SW 1271 (cell line): ENCODE results near the gene COPS3.

ENCODE experiments used
- DNase-seq, 2 experiments: peaks; one replicate each; lab custom pipeline; 2025; lab: John Stamatoyannopoulos, UW

The COPS3 gene

DNA sequence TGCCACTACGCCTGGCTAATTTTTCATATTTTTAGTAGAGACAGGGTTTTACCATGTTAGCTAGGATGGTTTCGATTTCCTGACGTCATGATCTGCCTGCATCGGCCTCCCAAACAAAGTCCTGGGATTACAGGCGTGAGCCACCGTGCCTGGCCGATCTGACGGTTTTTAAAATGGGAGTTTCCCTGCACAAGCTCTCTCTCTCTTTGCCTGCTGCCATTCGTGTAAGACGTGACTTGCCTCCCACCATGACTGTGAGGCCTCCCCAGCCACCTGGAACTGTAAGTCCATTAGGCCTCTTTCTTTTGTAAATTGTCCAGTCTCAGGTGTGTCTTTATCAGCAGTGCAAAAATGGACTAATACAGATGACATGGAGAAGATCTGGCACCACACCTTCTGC lies 39.4 kb downstream of the COPS3 start:
- no peak for DNase-seq

DNA sequence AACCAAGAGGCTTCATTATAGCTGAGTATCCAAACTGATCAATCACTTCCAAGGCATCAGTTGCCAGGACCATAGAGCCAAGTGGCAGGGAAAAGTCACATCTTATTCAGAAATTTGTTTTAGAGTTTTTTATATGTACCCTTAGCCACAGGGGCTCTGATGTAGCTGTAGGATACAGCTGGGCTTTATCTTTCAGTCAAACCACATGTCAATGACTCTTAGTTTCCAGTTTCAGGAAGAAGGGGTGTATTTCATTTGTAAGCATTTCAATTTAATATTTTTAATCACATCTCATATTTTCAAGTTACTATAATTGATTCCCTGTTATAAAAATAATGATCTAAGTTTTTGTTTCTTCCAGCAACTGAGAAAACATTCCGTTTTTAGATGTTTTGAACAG lies 41.2 kb downstream of the COPS3 start:
- DNase-seq = no peak

DNA sequence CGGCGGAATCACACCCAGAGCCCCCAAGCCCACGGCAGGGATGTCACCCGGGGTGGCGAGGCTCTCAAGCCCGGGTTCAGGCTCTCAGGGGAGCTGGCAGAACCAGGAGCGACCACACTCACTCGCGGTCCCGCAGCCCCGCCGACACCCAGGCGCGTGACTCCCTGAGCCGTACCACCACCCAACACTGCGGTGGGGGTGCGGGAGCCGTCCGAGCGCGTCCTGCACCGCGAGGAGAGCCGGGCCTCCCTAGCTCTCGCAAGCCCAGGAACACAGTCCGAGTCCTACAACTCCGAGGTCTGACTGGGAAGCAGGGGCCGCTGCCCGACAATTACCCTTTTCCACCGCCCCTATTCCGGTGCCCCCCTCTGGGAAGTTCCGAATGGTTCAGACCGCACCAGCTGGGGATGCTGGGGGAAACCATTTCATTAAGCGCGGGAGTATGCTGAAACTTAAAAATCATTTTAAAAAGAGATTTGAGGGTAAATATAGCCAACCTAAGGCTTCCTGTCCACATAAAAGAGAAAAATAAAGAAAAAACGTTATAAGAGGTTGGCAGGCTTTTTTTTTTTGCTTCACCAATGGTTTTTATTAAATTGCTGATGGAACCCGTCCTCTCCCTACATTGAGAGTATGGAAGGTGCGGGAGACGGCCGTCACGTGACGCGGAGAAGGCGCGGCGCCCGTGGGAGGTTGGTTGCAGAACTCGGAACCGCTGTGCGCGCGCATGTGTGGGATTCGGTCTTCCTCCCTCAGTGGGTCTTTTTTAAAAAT lies 43.8 kb downstream of the COPS3 start, which contains the start of gene FLCN:
FLCN (minus strand) TSS at position 143 of the 774 bp plus-strand sequence. CDS start 9,031 bp downstream, outside the sequence.
- DNase-seq = peak; percentile 90 to 97

DNA sequence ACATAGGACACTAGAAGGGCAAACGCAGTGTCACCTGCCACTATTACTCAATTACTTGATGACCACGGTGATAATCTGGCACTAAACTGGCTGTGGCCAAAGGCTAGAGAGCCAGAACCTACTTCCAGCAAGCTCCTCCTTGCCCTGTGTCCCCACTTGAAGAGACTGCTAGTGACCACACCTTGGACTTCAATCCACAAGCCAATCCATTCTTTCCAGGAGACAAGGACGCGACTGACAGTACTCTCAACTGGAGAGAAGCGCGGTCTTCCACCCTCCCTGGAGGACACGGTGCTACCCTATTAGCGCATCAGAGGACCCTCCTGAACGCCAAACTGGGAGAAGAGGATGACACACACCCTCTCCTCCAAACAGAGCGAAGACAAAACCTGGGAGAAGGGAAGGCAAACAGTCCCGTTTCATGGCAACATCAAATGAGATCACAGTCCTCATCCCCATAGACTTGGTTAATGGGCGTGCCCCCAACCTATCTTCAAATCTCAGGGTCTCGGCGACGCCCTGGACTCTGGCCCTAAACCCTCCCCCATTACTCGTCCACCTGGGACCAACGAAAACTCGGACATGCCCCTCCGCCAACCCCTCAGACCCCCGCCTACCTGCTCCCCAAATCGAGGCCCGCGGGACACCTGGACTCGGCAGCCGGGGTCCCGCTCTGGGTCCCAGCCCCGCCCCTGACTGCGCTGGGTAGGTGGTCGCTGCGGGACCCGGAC lies 44.6 kb downstream of the COPS3 start:
- peak in 1 of 2 experiments; percentile 55 for DNase-seq

DNA sequence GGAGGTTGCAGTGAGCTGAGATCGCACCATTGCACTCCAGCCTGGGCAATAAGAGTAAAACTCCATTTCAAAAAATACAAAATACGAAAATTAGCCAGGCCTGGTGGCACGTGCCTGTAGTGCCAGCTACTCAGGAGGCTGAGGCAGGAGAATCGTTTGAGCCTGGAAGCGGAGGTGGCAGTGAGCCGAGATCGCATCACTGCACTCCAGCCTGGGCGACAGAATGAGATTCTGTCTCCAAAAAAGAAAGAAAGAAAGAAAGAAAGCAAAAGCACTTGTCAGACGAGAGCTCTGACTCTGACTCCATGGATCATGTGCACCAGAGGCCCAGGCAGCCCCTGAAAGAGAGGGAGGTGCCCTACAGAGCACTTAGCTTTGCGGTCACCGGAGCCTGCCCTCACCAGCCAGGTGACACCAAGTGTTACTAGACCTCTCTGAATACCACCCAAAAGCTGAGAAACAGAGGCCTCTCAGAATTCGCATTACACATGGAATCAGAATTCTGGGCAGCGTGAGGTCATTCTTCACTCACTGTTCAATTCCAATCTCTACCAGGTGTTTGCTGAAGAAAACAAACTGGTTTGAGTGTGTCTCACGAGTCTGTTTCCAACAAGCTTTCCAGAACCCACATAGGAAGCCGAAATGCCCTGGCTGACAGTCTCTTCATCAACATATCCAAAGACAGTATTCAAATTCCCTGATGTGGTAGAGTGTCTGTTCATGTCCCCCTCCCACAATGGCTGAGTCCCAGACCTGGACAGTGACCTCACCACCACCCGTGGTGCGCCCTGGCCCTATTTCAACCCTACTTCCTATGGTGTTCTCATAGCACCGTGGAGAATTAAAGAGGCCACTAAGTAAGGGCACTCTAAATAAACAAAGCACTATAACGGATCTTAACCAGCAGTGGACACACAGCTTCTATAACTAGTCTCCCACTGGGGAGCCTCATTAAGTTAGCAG lies 45.6 kb downstream of the COPS3 start:
- no peak for DNase-seq

DNA sequence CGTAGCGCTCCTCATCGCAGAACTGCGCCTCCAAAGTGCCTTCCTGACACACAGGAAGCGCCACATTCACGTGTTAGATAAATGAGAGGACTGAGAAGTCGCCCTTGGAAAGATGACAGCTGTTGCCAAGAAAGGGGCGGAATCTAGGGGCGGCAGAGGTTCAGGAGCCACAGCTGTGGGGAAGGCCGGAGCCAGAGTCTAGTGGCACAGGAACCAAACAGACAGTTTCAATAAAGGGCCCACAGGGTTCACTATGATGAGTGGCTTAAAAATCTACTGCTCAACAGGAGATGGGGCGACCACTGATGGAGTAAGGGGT lies 48.8 kb downstream of the COPS3 start:
- DNase-seq = no peak

DNA sequence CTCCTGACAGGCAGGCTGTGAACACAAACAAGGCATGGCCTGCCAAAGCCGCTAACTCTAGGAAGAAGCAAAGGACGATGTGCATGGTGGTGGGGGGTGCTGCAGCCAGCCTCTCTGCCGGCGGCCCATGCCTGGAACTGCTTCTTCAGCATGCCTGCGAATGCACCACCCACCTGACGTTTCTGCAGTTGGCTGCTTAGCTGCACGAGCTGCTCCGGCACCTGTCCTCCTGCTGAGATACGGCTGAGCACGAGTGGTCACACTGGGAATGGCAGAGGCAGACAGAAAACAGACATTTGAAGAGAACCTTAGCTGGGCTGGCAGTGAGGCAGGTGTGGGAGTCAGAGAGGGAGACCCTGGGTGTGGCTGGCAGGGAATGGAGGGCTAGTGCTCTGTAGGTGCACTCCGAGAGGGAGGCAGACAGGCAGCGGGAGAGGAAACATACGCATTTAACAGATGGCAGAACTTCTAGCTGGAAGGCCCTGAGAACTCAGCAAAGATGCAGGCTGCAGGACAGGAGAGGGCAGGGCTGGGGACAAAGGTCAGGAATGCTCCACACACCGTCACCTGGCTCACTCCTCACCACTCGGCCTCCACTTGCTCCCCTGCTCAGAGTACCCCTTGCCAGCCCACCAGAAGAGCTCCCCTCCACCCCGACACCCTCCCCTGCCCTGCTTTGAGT lies 49.3 kb downstream of the COPS3 start:
- no peak for DNase-seq

DNA sequence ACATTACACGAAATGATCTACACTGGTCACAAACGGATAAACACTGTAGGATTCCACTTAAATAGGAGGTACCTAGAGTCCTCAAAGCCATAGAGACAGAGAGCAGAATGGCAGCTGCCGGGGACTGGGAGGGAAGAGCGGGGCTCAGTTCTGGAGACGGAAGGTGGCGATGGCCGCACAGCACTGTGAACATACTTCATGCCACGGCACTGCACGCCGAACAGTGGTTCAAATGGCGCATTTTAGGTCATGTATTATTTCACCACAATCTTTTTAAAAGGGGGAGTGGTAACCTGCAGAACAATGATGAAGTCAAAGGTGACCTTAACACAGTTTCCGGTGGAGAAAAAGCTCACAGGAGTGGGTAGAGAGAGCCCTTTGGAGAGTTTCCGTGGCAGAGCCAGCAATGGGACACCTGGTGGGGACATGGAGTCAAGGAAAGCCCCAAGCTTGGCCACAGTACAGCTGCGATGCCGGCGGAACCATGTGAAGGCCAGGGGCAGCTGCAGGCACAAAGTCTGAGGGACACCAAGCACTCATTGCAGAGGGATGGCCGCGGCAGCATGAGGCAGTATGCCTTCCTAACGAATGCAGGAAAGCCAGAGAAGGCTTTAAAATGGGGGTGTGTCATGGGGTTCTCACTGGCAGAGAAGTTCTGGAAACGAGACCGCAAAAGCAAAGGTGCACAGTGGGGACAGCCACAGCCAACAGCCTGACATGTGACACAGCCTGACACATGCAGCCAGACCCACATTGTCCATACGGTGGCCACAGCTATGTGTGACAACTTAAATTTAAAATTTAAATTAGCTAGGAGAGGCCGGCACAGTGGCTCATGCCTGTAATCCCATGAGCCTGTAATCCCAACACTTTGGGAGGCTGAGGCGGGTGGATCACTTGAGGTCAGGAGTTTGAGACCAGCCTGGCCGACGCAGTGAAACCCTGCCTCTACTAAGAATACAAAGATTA lies 51.3 kb downstream of the COPS3 start:
- DNase-seq = no peak

DNA sequence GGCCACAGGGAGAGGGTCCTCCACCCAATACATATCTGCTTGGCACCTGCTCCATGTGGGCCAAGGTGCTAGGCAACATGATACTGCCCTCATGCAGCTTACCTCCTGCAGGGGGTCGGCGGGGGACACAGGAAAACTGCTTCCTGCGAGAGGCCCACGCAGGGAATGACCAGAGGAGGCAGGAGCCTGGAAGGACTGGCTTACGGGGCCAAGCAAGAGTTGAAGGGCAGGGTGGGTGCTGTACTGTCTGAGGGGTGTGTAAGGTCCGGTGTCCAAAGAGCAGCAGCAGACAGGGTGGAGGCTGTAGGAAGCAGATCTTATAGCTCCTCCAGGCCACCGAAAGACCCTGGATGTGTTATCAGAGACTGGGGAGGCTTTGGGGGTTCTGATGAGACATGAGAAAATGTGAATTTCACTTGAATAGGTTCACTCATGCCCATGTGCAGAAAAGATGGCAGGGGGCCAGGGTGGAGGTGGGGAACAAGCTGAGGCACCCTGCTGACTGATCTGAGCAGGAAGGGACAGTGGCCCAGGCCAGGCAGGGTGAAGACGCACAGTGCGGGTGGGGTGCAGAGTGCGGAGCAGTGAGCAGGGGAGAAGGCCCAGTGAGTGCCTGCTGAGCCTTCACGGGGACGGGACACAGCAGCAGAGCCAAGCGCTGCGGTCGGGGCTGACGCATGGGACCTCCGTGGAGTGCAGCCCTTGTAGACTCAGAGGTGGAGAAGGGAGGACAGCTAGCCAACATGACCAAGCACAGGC lies 52.3 kb downstream of the COPS3 start:
- DNase-seq = no peak

DNA sequence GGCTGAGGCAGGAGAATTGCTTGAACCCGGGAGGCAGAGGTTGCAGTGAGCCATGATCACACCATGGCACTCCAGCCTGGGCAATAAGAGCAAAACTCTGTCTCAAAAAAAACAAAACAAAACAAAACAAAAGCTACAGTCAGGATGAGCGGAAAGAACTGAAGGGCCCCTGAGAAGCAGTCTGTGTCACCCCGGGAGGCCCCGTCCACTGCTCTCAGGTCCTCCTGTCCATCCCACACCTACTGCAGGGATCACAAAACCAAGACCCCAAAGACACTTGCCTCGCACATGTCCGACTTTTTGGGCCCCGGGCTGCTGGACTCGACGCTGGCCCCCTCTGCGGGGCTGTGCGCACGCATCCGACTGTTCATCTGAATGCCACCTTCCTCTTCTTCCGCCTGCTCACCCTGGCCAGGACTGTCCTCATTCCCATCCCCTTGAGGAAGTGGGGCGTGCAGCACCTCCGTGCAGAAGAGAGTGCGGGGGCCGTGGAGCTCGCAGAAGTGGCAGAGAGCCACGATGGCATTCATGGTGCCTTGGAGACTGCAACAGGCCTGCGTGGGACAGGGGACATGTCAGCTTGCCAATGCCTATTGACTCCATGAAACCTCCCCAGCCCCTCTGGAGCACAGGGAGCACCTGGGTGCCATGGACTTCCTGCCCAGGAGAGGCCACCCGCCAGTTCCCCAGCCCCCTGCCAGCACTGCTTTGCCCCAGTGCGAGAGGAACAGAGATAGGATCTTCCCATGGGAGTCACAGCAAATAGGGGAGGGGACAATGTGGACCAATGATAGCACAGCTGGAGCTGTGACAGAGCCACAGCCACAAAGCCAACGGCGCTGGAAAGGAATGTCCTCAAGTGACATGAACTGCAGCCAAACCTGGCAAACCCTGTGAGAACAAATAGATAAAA lies 53.2 kb downstream of the COPS3 start:
- no peak for DNase-seq

DNA sequence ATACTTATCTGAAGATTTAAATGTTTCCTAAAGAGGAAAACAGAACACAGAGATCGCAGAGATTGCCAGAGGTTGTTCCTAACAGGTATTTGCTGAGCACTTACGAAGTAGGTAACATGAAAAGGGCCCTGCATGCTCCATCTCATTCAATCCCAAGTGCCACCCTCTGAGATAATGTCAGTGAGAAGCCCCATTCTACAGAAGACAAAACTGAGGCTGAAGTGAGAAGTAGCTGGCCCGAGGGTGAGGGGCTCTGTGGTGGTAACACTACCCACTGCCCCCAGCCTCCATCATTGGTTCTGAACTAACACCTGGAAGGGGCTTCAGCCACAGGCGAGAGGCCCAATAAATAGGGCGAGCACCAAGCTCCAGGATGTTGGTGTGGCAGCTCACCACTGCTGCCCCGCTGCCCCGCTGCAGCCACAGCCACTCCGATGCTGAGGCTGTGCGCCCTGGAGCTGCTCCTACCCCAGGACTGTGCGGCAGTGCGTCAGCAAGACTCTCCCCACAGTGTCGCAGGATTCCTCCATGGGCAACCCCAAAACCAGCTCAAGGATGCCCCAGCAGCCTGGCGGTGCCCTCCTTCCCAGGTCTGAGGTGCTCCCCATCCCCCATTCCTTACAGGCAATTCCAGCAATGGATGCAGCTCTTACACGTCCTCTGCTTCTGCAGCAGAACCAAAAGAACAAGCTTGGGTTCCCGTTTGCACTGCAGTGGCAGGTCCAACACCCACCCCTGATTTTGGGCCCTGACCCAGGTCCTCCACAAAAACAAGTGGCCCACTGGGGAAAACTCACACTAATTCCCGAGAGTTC lies 54.4 kb downstream of the COPS3 start:
- DNase-seq = no peak

DNA sequence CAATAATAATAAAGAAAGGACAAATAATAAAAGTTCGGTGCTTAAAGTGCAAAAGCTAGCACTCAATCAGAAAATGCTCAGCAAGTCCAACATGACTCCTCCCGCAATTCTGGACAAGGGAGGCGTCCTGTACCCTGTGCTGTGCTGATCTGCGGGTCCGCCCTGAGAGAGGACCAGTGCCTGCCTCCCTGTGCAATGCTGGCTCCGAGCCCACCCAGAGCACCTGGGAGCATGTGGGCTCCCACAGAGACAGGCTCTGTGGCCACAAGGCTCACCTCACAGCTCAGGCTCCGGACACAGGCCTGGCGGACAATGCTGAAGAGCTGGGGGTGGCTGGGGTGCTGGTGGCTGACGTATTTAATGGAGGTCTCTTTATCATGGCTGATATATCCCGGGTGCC lies 55.1 kb downstream of the COPS3 start:
- DNase-seq = no peak

DNA sequence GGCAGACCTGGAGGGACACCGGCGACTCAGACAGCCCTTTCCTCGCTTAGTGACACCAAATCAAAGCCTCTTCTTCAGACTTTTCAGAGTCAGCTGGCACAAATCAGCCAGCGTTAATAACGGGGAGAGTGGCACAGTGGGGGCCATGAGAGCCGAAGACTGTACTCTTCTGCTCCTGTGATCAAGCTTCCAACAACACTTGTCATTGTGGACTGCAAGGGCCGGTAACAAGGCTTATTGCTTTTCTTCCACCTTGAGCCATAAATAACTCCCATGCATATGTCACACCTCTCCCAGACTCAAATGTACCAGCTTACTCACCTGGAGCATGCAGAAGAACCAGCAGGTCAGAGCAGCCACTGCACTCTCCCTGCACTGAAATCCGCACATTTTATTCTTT lies 56.9 kb downstream of the COPS3 start:
- no peak for DNase-seq

DNA sequence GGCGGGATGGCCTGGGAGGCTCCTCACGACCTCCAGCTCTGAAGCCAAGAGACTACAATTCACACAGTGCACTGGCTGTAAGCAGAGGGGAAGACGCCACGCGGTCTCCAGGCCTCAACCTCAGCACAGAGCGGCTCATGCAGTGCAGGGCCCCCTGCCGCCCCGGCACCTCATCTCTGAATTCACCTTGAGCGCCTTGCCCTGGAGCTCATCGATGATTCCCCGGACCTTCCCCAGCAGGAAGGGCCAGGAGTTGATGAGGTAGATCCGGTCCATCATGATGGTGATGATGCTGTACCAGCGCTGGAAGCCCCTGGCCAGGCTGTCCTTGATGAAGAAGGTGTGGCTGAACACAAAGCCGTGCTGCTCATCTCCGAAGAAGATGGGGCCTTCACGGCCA lies 57.3 kb downstream of the COPS3 start:
- no peak for DNase-seq

DNA sequence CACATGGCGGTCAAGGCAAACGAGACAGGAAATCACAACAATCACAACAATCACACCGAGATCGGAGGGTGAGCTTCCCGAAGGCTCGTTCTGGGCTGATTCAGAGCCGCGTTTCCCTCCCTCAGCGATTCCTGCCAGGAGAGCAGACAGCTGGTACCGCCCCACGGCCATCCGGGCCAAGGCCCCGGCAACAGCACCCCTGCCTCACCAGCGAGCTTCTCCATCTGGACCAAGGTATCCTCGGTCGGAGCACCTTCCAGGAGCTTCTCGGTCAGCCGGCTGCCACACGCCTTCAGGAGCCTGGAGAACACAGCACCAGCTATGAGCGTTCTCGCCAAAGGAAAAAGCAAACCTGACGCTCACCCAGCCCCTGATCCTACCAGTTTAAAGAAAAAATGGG lies 59.7 kb downstream of the COPS3 start:
- DNase-seq = no peak

DNA sequence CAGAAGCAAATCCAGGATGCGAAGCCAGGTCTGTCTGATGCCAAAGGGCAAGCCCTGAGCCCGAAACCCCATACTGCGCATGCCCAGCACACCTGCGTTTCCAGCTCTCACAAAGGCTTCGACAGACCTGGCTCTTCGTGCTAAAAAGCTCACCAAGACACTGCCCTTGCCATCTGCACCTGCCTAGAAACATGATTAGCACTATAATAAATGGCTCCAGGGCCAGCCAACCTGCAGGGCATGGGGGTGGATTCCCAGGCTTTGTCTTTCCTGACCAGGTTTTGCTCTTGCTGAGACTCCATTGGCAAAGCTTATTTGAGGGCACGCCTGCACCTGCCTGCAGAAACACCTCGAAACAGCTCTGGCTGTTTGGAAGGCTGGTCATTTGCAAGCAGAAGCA lies 60.5 kb downstream of the COPS3 start:
- no peak for DNase-seq

DNA sequence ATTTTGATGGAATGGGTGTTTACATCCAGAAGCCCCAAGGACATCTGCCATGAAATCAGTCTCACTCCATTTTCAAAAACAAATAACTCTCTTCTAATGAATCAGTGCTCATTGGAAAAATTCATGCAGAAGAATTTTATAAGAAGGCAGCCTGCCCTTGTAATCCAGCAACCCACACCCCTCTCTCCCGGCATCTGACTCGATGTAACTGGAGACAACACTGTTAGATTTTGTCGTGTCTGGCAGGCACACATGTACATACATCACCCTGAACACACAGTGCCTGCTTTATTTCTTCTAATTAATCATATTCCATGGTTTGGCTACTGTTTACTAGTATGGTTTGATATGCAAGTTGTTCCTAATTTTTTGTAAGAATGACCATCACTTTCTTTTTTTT lies 63.1 kb downstream of the COPS3 start:
- no peak for DNase-seq

DNA sequence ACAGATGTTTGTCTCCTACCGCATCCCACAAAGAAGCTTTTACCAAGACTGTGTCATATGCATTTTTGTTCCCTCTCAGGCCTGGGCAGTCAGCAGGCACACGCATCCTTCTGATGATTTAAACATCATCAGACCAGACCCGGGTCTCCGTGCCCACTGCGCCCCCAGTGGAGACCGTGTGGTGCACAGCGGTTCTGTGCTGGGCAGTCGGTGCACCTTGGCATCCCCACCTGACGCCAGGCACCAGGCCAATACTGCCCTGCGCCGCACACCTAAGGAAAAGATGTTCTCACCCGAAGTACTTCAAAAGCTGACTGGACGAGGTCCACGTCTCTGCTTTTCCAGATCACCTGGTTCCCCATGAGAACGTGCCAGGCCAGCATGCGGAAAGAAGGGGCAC lies 64.3 kb downstream of the COPS3 start:
- DNase-seq = no peak
